COLO829 (cell line): ENCODE measurements around the gene MYCBP2.
"Not testable (repeated sequence)": the region's sequence is repeated elsewhere in the genome, so short reads cannot be mapped to it uniquely, and the experiment has no call there.

Experiments
- DNase-seq: peaks from one replicate; pipeline ENCODE4 v3.0.0; 2012; ENCODE audit warnings: low spot score

The MYCBP2 gene

DNA sequence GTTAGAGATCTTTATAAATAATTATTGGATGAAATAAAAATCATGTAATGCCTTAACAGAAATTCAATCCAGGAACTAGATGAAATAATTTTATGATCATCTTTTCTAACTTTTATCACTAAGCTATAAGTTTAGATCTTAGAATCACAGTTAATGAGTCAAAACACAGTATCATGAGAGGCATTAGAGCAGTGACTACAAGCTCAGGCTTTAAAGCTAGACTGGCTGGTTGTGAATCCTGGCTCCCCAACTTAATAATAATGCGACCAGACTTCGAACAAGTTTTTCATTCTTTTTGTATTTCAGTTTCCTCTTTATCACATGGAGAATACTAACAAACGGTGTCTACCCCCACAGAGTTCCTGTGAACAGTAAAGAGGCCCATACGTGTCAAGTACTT lies 108.6 kb downstream of the MYCBP2 start:
- no peak for DNase-seq

DNA sequence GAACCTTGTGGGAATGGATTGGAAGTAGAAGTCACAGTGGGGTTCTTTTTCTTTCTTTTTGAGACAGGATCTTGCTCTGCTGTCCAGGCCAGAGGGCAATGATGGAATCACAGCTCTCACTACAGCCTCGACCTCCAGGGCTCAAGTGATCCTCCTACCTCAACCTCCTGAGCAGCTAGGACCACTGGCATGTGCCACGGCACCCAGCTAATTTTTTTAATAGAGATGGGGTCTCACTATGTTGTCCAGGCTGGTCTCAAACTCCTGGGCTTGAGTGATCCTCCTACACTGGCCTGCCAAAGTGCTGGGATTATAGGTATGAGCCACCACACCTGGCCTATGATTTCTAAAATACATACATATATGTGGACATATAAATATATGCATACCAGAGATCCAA lies 111.4 kb downstream of the MYCBP2 start:
- no peak for DNase-seq

DNA sequence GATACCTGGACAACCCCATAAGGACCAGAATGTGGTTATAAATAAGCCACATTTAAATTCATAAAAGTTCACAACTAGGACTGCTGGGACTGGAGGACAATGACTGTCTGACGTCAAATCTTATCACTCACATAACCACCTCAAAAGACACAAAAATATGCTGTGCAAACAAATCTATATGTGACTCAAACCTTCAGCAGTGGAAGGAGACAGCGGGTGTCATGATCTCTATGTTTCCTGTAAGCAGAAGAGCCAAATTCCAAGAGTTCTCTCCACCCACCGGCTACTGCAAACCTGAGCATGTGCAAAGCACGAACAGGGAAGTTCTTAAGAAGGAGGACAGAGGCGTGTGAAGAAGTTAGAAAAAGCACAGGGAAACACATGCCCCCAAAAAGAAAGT lies 113.2 kb downstream of the MYCBP2 start:
- DNase-seq: no peak

DNA sequence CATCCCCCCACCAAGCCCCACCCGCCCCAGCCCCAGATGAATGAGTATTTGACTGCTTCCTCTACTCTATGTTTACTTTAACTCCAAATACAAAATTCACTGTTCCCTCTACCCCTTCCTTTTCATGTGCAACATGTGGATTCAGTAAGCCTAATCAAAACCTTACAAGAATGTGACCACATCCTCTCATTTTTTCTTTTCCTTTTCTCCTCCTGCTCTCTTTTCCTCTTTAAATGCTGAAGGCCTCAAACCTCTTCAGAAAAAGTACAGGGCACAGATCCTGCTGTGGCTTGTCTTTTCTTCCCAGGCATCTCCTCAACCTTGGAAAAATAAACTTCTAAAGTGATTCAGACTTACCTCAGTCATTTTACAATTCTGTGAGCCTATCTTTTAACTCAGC lies 119.0 kb downstream of the MYCBP2 start:
- DNase-seq: no peak

DNA sequence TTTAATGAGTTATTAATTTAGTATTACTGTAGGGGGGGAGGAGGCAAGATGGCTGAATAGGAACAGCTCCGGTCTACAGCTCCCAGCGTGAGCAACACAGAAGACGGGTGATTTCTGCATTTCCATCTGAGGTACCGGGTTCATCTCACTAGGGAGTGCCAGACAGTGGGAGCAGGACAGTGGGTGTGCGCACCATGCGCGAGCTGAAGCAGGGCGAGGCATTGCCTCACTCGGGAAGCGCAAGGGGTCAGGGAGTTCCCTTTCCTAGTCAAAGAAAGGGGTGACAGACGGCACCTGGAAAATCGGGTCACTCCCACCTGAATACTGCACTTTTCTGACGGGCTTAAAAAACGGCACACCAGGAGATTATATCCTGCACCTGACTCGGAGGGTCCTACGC lies 127.9 kb downstream of the MYCBP2 start:
- not testable (repeated sequence) for DNase-seq

DNA sequence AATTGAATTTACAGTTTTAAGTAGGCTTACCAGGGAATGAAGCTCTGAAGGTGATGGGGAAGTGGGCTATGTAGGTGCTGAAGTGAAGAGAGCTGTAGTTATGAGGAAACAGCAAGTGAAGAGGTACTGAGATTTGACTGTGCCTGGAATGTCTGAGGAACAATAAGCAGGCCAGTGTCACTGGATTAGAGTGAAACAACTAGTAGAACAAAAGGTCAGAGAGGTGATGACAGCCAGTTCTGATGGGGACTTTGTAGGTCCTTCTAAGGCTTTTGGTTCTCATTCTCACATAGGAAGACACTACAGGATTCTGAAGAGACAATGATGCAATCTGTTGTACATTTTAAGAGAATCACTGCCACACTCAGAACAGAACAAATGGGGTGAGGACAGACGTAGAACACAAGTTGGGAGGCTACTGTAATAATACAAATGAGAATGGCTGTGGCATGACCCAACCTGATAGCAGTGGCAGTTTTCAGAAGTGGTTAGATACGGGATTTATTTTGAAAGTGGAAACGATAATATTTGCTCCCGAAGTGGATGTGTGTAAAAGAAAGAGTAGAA lies 130.8 kb downstream of the MYCBP2 start:
- no peak for DNase-seq

DNA sequence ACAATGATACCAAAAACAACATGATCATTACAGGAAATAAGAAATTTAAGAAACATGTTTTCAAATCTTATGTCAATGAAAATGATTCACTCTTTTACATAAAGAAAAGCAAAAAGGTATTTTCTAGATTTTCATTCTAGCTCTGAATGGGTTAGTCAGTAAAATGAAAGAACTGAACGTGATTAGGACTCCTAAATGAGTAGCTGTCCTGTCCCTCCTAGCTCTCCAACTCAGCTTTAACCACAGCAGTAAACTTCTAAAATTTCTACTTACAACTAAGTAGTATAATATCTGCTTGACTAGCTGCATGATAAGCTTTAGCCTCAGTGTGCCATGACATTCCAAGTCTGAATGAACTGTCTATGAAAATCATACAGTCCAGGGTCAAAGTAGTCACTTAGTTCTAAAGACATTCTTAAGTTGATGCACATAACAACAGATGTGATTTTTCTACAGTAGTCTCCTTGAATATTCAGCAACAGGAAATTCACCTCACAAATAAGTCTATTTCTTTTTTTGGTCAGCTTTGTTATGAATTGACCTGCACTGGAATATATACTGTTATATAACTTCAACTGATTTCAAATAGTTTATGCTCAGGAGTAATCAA lies 136.4 kb downstream of the MYCBP2 start:
- DNase-seq: no peak

DNA sequence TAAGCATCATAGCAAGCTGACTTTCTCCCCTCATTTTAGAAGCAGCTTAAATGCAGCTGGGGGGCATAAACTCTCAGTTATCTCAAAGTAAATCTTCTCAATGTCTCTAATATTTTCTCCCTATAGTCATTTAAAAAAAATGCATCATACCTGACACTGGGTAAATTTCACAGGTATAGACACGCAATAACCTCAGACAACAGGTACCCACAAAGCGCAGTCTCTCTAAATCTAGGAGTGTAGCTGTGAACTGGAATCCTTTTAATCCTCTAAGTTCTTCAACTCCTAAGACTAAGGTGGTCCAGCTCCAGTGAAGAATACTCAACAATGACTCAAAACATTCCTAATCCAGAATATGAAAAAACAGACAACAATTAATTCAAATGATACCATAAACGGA lies 141.2 kb downstream of the MYCBP2 start:
- DNase-seq: no peak

DNA sequence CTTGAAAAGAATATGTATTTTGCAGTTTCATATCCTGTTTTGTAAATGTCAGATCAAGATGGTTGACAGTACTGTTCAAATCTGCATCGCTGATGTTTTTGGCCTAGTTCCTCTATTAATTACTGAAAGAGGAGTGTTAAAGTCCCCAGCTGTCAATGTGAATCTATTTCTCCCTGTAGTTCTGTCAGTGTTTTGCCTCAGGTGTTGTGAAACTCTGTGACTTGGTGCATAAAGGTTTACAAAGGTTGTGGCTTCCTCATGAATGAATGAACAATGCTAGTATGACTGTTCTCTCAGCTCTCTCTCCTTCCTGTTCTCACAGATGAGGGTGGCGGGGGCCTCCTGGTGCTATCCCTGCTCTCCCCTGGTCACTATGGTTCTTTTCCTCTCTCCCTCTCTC lies 142.4 kb downstream of the MYCBP2 start:
- DNase-seq: no peak

DNA sequence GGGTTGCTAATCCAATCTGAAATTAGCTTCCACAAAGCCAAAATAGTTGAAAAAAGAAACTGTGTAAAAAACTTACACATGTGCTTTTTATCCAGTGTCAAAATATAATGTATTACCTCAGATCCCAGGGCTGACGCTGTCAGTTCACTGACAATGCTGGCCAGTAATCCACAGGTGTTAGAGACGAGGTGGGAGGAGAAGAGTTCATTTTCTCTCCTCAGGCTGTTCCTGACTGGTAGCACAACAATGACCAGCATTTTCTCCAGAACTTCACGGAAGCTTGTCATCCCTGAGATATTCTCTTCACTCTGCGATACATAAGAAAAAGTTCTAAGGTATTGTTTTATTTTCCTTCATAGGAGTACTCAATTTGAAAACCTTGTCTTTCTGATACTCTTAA lies 146.9 kb downstream of the MYCBP2 start:
- no peak for DNase-seq

DNA sequence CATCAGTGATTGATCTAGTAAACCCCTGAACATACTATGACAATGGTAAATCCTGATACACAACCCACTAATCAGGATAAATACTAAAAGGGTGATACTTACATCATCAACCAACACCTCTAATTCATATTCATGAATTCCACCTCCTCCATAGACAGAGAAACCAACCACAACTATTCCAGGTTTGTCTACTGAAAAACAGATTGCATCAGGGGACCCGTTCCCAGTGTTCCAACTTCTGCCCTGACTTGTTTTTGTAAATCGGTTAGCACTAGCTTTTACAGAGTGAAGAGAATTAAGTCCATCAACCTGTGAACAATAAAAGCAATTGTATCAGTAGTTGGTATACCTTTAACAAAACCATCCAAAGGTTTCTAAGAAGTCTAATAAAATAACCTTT lies 149.2 kb downstream of the MYCBP2 start:
- DNase-seq: no peak

DNA sequence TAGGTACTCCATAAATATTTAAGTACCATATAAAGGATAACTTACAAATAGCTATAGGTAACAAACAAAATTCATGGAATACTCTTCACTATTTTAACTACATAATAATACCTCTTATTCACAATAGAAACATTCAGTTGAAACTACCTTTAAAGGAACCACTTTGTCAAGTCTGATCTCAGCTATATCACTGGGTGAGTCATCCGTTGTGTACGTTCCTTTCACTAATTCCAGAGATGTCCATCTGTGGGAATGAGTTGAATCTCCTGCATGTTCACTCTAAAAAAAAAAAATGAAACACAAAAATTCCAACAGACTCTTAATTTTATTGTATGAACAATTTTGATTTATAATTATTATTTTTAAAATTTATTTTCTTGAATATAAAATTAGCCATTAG lies 150.5 kb downstream of the MYCBP2 start:
- no peak for DNase-seq

DNA sequence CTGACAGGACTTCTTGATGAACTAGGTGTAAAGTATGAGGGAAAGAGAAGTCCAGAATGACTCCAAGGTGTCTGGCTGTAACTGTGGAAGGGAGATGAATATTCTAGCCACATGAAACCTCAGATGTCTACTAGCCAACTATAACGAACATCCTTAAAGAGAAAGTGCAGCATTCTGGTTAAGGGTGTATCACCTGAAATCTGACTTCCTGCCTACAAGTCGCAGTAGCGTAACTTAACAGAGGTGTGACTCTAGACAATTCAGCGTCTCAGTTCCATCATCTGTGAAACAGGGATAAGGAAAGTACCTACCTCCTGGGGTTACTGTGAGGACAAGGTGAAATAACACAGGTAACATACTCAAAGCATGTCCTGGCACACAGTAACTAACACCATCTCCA lies 154.2 kb downstream of the MYCBP2 start:
- no peak for DNase-seq

DNA sequence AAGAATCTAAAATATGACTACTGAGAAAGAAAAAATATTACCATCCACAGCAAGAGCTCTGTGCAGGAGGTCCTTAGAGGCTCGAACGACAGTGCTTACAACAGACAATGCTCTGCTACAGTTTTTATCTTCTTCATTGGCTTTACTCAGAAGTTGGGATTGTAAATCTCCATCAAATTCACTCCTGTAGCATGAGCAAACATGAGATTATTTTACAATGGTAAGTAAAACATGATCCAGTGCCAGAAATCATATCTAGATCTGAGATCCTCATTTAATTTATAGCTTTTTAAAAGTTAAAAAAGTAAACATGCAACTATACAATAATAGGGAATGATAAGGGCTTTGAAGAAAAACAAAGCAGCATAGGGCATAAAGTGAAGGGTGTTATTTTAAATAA lies 155.4 kb downstream of the MYCBP2 start:
- no peak for DNase-seq

DNA sequence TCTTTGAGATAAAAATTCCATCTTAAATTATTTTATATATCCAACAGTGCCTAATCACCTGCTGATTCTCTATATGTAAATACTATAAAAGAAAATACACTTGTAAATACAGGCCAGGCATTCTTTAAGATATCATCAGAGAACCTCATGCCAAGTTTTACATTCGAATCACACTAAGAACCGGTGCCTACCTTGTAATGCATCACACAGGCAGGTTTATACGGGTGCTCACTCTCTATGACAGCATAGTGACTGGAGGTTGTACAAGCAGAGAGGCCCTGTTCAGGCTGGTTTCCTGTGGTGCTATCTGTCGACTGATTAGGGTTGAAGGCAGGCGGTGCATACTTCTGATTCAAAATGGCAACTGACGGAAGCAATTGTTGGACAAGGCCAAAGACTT lies 158.7 kb downstream of the MYCBP2 start:
- no peak for DNase-seq

DNA sequence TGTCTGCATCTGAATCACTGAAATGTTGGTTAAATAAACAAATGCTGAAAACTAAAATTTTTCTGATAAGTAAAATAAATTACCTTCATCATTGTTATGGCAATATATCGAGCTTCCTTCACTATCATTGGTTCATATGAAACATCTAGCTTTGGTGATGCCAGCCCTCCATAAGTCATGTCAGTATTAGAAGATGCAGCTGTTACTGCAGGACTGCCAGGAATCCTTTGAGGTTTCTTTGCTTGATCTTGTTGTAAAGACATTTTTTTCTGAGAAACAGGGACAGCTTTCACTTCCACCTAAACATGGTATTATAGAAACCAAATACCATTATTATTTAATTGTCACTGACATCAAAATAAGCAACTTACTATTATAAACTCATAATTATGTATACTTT lies 176.2 kb downstream of the MYCBP2 start:
- DNase-seq: no peak

DNA sequence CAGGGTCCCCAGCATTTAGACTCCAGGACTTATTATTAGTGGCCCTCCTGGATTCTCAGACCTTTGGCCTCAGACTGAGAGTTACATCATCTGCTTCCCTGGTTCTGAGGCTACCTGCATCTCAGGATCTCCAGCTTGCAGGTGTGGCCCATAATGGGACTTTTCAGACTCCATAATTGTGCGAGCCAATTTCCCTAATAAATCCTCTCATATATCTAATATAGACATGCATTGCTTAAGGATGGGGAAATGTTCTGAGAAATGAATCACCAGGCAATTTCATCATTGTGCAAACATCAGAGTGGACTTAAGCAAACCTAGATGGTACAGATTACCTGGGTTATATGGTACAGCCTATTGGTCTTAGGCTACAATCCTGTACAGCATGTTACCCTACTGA lies 183.5 kb downstream of the MYCBP2 start:
- DNase-seq: no peak

DNA sequence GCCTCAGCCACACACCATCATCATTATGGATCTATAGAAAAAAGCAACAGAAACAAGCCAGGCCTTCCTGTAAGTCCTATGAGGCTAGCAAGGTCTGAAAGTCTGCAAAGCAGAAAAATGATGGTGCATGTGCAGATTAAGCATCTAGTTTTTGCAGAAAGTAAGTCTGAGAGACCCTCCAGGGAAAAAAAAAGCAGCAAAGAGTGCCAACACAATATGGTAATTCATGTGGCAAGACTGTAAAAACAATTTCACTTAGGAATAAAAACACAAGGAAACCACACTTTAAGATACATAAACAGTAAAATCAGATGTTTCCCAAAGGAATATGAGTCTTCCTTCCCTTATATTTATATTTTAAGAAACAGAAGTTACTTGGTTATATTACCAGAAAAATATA lies 187.6 kb downstream of the MYCBP2 start:
- no peak for DNase-seq

DNA sequence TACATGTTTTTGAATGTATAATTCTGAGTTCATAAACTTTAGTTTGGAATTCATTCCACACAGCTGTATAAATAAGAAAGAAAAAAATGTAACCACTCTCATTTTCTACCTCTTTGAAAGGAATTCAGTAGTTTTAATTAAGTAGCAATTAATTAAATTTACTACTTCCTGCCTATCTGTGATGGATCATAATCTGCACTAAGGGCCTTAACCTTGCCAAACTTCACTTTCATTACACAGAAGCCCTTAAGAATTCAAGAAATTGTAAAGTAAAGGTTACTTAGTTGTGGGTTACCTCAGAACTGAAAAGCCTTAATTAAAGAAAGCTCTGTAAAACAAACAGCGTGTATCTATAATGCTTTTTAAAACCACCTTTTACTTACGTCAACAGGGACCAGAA lies 188.1 kb downstream of the MYCBP2 start:
- DNase-seq: no peak

DNA sequence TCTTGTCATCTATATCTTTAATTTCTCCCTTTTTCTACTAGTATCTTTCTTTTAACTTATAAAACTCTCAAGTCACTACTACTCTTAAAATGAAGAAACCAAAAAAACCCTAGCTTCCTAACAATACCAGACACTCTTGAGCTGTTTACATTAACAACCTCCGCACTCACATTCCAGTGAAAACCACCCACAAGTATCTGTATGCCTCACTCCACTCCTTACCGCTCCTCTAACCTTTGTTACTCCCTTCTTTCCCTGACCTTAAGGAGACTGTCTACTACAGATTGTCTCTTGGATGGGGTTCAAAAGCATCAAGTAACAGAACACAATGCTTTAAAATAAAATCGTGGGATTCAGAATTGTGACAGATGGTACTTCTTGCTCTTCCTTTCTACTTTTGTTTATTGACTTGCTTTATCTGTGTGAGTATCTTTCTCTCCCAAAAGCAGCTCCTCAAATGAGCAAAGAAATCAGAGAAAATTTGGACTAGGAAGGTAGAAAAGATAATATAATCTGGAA lies 189.9 kb downstream of the MYCBP2 start:
- DNase-seq: no peak

DNA sequence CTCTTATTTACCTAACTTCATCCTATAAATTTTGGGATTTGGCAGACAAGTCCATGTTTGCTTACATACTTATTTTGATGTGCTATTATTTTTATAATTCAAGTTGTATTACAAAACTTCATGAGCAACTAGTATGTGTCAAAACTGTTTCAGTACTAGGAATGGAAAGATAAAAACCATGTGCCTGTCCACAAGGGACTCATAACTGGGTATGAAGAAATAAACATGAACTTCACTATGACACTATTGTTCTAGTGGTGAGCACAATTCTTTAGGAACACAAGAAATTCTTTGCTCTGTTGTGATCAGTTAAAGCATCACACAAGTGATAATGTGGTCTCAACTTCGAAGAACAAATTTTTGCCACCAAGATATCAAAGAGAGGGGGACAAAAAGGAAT lies 202.5 kb downstream of the MYCBP2 start:
- DNase-seq: no peak

DNA sequence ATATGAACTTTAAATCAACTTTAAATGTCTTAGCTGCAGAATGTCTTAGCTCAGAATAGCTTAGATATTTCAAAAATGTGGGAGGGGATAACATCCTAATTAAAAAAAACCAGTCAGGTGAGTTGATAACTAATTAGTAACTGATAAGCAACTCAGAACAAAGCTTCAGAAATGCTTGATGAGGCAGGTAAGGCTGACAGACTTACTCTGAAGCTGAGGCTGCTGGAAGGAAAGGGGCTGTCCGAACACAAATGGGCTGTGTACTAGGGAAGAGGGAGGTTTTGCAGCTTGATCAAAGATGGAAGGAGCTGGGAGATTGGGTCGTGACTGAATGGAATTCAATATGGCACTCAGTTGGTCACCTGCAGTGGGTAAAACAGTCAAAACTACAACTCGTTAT lies 208.8 kb downstream of the MYCBP2 start:
- no peak for DNase-seq

DNA sequence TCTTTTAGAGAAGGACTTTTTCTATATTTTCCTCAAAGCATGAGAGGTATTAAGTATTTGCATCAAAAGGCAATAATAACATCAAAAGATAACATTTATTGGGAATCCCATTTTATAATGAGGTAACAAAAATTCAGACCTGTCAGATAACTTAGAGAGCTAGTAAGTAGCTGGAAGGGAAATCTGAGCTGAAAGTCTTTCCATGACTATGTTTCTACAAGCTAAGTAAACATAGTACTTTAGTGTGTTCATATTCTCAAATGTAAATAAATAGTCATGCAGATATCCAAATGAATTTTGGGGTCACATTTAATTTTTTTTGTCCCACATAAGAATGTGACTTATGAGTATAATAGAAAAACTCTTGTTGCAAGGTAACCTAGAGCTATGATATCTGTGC lies 212.6 kb downstream of the MYCBP2 start:
- no peak for DNase-seq

DNA sequence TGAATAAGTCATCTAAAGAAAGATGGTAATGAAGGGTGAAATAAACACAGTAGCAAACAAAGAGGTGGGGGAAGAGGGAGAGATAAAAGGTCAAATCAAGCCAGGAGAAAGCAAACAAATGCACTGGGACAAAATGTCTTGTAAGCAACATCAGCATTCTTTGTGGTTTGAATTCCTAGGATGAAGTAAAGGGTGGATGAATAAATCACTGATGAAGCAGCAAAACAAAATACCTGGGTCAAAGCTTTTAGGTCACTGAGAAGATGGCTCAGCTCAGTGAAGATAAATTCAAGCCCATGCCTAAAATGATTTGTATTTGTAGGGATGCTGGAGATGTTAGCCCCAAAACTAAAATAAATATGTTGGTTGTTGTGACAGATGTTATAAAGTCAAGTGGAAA lies 213.4 kb downstream of the MYCBP2 start:
- DNase-seq: no peak
